ENCODE results near the gene CPE. TPM values are rescaled to one million over a fixed set of nuclear protein-coding genes. Genes with fewer than 3 reads are reported as not detected.

CPE gene
- total RNA-seq, 2 experiments from 2014 or later = not detected

DNA sequence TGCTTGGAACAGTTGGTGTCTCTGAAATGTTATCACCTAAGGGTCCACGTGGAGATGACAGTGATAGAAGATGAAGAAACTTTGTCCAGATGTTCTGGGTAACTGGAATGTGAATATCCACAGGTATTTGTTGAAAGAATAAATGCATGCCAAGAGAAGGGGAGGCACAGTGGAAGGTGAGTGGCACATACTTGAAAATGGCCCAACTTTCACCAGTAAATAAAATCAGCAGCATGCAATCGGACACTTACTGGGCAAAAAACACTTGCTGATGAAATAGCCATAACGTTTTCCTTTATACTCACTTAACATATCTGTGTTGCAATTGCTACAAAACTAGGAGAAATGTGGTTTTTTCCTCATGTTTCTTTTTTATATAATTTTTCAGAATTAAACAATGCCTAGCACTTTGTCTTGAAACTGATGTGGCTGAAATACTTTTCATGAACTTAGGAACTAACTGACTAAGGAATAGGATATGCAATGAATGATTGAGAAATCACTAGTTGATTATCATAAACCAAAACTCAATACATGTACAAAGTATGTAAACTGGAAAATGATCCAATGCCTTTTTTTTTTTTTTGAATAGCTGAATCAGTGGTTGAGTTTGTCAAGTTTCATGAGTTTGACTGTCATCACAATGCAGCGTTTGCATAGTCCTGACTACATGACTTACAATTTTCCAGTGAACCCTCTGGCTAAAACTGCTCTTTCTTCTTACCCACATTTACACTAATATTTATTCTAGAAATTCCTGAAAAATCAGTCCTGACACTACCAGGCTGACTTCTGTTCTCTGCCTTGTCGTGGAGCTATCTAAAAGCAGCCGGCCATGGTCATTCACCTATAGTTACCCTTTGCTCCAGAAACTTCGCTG, 127.4 kb downstream of the CPE start:
- H3K36me3 ChIP-seq (ENCODE audit: insufficient read depth, low read length) = no peaks in the 10 kb centered on the region
- no peaks in the 10 kb centered on the region for H3K79me2 ChIP-seq (ENCODE audit: insufficient read depth, low read depth, low read length)
- no peak overlapping the region for H3K4me3 ChIP-seq (ENCODE audit: low read depth, low read length, poor library complexity, severe bottlenecking)
- H3K4me1 ChIP-seq (ENCODE audit: insufficient read depth, low read length, poor library complexity, severe bottlenecking) = no peaks in the 10 kb centered on the region
- no TSS peak for BruUV-seq (replicated peaks)
- H4K20me1 ChIP-seq (ENCODE audit: insufficient read depth, low read length) = no peaks in the 10 kb centered on the region
- no peak overlapping the region for H3K27ac ChIP-seq (ENCODE audit: low read depth, low read length, poor library complexity, severe bottlenecking)
- H3K9me2 ChIP-seq (ENCODE audit: insufficient read depth, low read length) = no peaks in the 10 kb centered on the region
- H3K9me3 ChIP-seq (ENCODE audit: low read length) = no peaks in the 10 kb centered on the region
- ChIA-PET CTCF (ENCODE audit: unreplicated experiment) (no interaction called here), POLR2A (interaction anchor here (0.6 to 1.2 kb wide), 5 partner anchors 14 to 1250 kb away, joined by 3 to 5 read pairs (median 3); no protein-coding TSS in a partner anchor)
- H2AFZ ChIP-seq (ENCODE audit: low read length) = no peak overlapping the region
- intact Hi-C loops (cut with micrococcal nuclease; ENCODE audit: unreplicated experiment) = no loop called here
- no peak for DNase-seq (ENCODE audit: low spot score)
- no peak overlapping the region for H3K4me2 ChIP-seq (ENCODE audit: low read length)
- TF ChIP-seq EZH2phosphoT487 (IDR thresholded peaks at IDR 0.05; ENCODE audit: borderline replicate concordance, low read depth, low read length) = no peak
- TF ChIP-seq, protein P1, sequence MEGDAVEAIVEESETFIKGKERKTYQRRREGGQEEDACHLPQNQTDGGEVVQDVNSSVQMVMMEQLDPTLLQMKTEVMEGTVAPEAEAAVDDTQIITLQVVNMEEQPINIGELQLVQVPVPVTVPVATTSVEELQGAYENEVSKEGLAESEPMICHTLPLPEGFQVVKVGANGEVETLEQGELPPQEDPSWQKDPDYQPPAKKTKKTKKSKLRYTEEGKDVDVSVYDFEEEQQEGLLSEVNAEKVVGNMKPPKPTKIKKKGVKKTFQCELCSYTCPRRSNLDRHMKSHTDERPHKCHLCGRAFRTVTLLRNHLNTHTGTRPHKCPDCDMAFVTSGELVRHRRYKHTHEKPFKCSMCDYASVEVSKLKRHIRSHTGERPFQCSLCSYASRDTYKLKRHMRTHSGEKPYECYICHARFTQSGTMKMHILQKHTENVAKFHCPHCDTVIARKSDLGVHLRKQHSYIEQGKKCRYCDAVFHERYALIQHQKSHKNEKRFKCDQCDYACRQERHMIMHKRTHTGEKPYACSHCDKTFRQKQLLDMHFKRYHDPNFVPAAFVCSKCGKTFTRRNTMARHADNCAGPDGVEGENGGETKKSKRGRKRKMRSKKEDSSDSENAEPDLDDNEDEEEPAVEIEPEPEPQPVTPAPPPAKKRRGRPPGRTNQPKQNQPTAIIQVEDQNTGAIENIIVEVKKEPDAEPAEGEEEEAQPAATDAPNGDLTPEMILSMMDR (conservative IDR thresholded peaks at IDR 0.05; ENCODE audit: low read length) = no peak

DNA sequence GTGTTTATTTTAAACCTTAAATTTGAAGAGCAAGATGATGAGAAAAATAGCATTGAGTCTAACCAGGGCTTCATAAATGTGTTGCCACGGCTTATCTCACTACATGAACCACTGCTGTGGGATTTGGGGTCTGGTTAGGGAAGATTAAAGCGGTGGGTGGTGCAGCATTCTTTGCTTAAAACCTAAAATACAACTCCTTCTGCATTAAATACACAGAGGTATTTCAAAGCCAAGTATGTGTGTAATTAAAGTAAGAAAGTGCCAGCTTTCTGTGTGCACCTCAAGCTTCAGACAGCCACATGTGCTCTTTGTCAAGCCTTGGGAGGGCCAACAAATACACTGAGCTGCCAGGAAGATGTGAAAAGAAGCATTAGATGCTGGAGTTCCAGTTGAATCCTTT, 128.0 kb downstream of the CPE start:
- no TSS peak for BruUV-seq (replicated peaks)
- intact Hi-C loops (cut with micrococcal nuclease; ENCODE audit: unreplicated experiment) = no loop called here

More for the DNA sequence above, 128.0 kb downstream of the CPE start:
- Histone ChIP-seq H3K27ac (ENCODE audit: low read depth, low read length, poor library complexity, severe bottlenecking) (no peak overlapping the region), H3K4me2 (ENCODE audit: low read length) (no peak overlapping the region), H4K20me1 (ENCODE audit: insufficient read depth, low read length) (no peaks in the 10 kb centered on the region), H3K9me2 (ENCODE audit: insufficient read depth, low read length) (no peaks in the 10 kb centered on the region), H3K4me1 (ENCODE audit: insufficient read depth, low read length, poor library complexity, severe bottlenecking) (no peaks in the 10 kb centered on the region), H2AFZ (ENCODE audit: low read length) (no peak overlapping the region), H3K79me2 (ENCODE audit: insufficient read depth, low read depth, low read length) (no peaks in the 10 kb centered on the region), H3K4me3 (ENCODE audit: low read depth, low read length, poor library complexity, severe bottlenecking) (no peak overlapping the region), H3K9me3 (ENCODE audit: low read length) (no peaks in the 10 kb centered on the region), H3K36me3 (ENCODE audit: insufficient read depth, low read length) (no peaks in the 10 kb centered on the region)
- no peak for DNase-seq (ENCODE audit: low spot score)
- TF ChIP-seq, protein P1 (conservative IDR thresholded peaks at IDR 0.05; ENCODE audit: low read length) = no peak
- TF ChIP-seq EZH2phosphoT487 (IDR thresholded peaks at IDR 0.05; ENCODE audit: borderline replicate concordance, low read depth, low read length) = no peak
- CTCF ChIA-PET (ENCODE audit: unreplicated experiment) = no interaction called here
- POLR2A ChIA-PET = interaction anchor here (0.6 to 1.2 kb wide), 5 partner anchors 13 to 1250 kb away, joined by 3 to 5 read pairs (median 3); no protein-coding TSS in a partner anchor
